MCF 10A (cell line): ENCODE data around the gene SLC2A1. TPM values are rescaled to one million over a fixed set of nuclear protein-coding genes. Genes with fewer than 3 reads are reported as not detected.

ENCODE experiments used
- BruUV-seq: library from RNA; stranded (reverse); fragments of 400-500 nt; replicated peaks from 2 replicates; lab custom pipeline; 2021; lab: Mats Ljungman, UMichigan
- CTCF ChIA-PET: fragments of 300-600 bp; sonication (Branson Sonifier 250); formaldehyde crosslinking; extraction: SDS; loops from one replicate; lab custom pipeline; 2021; ENCODE audit warnings: antibody characterized with exemption, inconsistent platforms; lab: Yijun Ruan, JAX
- POLR2A ChIA-PET: fragments of 300-600, 350-650 bp; sonication (Branson Sonifier 250); formaldehyde crosslinking; extraction: SDS; loops from one replicate; lab custom pipeline; 2020; ENCODE audit warnings: antibody characterized with exemption, inconsistent platforms; lab: Yijun Ruan, JAX
- DNase-seq: peaks from one replicate; pipeline ENCODE4 v3.0.0-alpha.2; 2018; ENCODE audit not compliant: unreplicated experiment
- H3K27ac Mint-ChIP-seq: one replicate; pipeline ENCODE4 v1.8.0; 2022; ENCODE audit warnings: mild to moderate bottlenecking, low read depth, mixed read lengths; ENCODE audit not compliant: unreplicated experiment
- H3K27me3 Mint-ChIP-seq: one replicate; pipeline ENCODE4 v1.8.0; 2022; ENCODE audit warnings: mixed read lengths; ENCODE audit not compliant: insufficient read depth, unreplicated experiment
- H3K36me3 Mint-ChIP-seq: one replicate; pipeline ENCODE4 v1.8.0; 2022; ENCODE audit warnings: mild to moderate bottlenecking, moderate library complexity, mixed read lengths; ENCODE audit not compliant: insufficient read depth, unreplicated experiment
- H3K4me1 Mint-ChIP-seq: one replicate; pipeline ENCODE4 v1.8.0; 2022; ENCODE audit warnings: mixed read lengths; ENCODE audit not compliant: insufficient read depth, unreplicated experiment
- H3K4me3 Mint-ChIP-seq: one replicate; pipeline ENCODE4 v1.8.0; 2022; ENCODE audit warnings: mild to moderate bottlenecking, moderate library complexity, mixed read lengths; ENCODE audit not compliant: unreplicated experiment
- H3K9me3 Mint-ChIP-seq: one replicate; pipeline ENCODE4 v1.8.0; 2022; ENCODE audit warnings: mixed read lengths; ENCODE audit not compliant: unreplicated experiment
- CTCF ChIP-seq: fragments of 200-600 bp; IDR thresholded peaks from one replicate; pipeline ENCODE4 v1.8.0; 2022; ENCODE audit warnings: antibody characterized with exemption, mild to moderate bottlenecking; ENCODE audit not compliant: unreplicated experiment
- intact Hi-C: fragments of 100-400 bp; cut with micrococcal nuclease; formaldehyde crosslinking; loops from 2 replicates; pipeline ENCODE4 v1.14.1; 2022
- total RNA-seq: library from RNA; stranded (reverse); gene quantifications from 2 replicates; pipeline ENCODE4 v1.2.3, GENCODE V29; 2022

Gene SLC2A1
- total RNA-seq, 1 experiment from 2014 or later, result 87.5 TPM

- DNase-seq, result no peak
- H3K27me3 Mint-ChIP-seq, result peaks cover 11% of the 10 kb centered on the region
- no peak overlapping the region for H3K4me3 Mint-ChIP-seq
- H3K27ac Mint-ChIP-seq, result no peak overlapping the region
- H3K4me1 Mint-ChIP-seq, result no peaks in the 10 kb centered on the region
- CTCF ChIA-PET, result interaction anchor here (0.6 to 0.7 kb wide), 2 partner anchors 257 to 919 kb away, joined by 3 read pairs; no protein-coding TSS in a partner anchor
- no peaks in the 10 kb centered on the region for H3K36me3 Mint-ChIP-seq
- no TSS peak for BruUV-seq
- H3K9me3 Mint-ChIP-seq, result no peaks in the 10 kb centered on the region
- intact Hi-C loops, result no loop called here
- POLR2A ChIA-PET, result interaction anchor here (1.1 kb wide), 1 partner anchor 212 kb away, joined by 3 read pairs; no protein-coding TSS in a partner anchor
- no peak for TF ChIP-seq CTCF
Measured at GRCh38 chr1:42889264-42889663, 69.4 kb downstream of the SLC2A1 start.

DNA sequence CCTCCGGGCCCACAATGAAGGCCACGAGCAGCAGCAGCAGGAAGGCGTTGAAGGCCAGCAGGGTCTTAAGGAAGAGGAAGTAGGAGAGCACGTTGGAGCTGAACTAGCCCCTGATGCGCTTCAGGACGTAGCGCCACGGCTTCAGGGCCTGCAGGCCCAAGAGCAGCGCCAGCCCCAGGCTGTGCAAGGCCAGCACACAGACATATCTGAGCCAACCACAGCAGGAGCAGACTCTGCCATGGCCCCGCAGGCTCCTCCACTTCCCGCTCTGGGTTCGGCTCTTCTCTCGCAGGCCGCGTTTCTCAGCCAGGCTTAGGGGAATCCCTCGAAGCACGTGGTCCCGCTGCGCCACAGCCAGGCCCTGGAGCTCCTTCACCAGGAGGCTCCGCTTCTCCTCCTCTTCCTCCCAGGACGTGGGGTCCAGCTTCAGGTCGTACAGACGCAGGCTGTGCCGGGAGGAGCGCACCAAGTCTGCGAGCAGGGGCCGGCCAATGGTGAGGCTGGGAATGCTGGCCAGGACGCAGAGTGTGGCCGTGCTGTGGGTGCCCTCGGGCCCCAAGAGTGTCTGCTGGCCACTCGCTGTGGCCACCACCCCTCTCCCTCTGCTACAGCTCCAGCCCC lies 70.5 kb downstream of the SLC2A1 start:
- no peaks in the 10 kb centered on the region for H3K36me3 Mint-ChIP-seq
- TF ChIP-seq CTCF, result no peak
- no peak overlapping the region for H3K4me3 Mint-ChIP-seq
- H3K4me1 Mint-ChIP-seq, result no peaks in the 10 kb centered on the region
- BruUV-seq, result no TSS peak
- no peak overlapping the region for H3K27ac Mint-ChIP-seq
- peaks cover 11% of the 10 kb centered on the region for H3K27me3 Mint-ChIP-seq
- no peaks in the 10 kb centered on the region for H3K9me3 Mint-ChIP-seq
- no peak for DNase-seq
- intact Hi-C loops, result no loop called here
- POLR2A ChIA-PET, result interaction anchor here (1.0 kb wide), 1 partner anchor 8 kb away, joined by 3 read pairs; no protein-coding TSS in a partner anchor
- CTCF ChIA-PET, result interaction anchor here (0.7 kb wide), 1 partner anchor 11 kb away, joined by 3 read pairs; no protein-coding TSS in a partner anchor

GRCh38 chr1:42887366-42887765 lies 71.3 kb downstream of the SLC2A1 start:
- intact Hi-C loops, result no loop called here
- Mint-ChIP-seq H3K27ac (no peak overlapping the region), H3K4me1 (no peaks in the 10 kb centered on the region), H3K4me3 (no peak overlapping the region), H3K27me3 (peaks cover 11% of the 10 kb centered on the region), H3K36me3 (no peaks in the 10 kb centered on the region), H3K9me3 (no peaks in the 10 kb centered on the region)
- CTCF ChIA-PET, result interaction anchor here (0.7 kb wide), 1 partner anchor 12 kb away, joined by 3 read pairs; no protein-coding TSS in a partner anchor
- DNase-seq, result no peak
- no TSS peak for BruUV-seq
- no peak for TF ChIP-seq CTCF
- POLR2A ChIA-PET, result interaction anchor here (1.0 kb wide), 1 partner anchor 9 kb away, joined by 3 read pairs; no protein-coding TSS in a partner anchor

- DNase-seq, result no peak
- H3K9me3 Mint-ChIP-seq, result no peaks in the 10 kb centered on the region
- no peak overlapping the region for H3K27ac Mint-ChIP-seq
- peaks cover 10% of the 10 kb centered on the region for H3K27me3 Mint-ChIP-seq
- intact Hi-C loops, result no loop called here
- no peak for TF ChIP-seq CTCF
- BruUV-seq, result no TSS peak
- ChIA-PET CTCF (no interaction called here), POLR2A (no interaction called here)
- no peaks in the 10 kb centered on the region for H3K4me1 Mint-ChIP-seq
- no peak overlapping the region for H3K4me3 Mint-ChIP-seq
- no peaks in the 10 kb centered on the region for H3K36me3 Mint-ChIP-seq
Measured at GRCh38 chr1:42886800-42887199, 71.9 kb downstream of the SLC2A1 start.
